Measurements from ENCODE around the gene NKX1-1. TPM values are rescaled to one million over a fixed set of nuclear protein-coding genes. Genes with fewer than 3 reads are reported as not detected.
"Not testable (repeated sequence)": the region's sequence is repeated elsewhere in the genome, so short reads cannot be mapped to it uniquely, and the experiment has no call there.

Gene NKX1-1
- polyA plus RNA-seq, 6 donors from 2014 or later: not detected

DNA sequence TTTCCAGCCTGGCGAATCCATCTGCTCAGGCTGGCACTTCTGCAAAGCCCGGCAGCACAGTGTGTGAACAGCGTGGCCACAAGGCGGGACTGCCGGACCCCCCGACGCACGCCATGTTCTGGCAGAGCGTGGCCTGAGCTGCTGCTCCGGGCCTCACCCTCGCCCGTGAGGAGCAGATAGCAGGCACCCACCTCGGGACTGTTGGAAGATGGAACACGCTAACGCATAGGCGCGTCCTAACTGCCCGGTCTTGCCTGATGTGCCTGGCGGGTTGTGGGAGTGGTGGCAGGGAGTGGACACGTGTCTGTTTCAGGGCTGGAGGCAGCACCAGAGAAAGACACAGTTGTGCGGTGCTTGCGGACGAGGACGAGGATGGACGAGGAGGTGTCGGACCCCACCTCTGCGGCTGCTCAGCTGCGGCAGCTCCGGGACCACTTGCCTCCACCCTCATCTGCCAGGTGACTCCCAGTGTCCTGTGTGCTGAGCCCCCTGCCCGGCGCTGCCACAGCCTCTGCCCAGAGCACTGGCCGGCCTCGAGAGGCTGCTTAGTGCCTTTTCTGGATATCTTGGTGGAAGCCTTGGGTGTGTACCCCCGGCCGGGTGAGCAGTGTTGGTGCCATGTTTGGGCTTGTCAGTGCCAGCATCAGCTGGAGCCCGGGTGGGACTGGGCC is 31.1 kb downstream of the NKX1-1 start:
- Mint-ChIP-seq H3K27me3 (no peaks in the 10 kb centered on the region), H3K27ac (no peak overlapping the region), H3K4me3 (no peak overlapping the region), H3K36me3 (peaks cover 19 to 31% of the 10 kb centered on the region in 2 donors), H3K9me3 (peaks cover 0 to 3% (median 0%) of the 10 kb centered on the region in 7 donors), H3K4me1 (peaks cover 0 to 8% (median 0%) of the 10 kb centered on the region in 3 donors)
- ATAC-seq (ENCODE audit: low read depth in 2 of 2): no peak
- no peak for DNase-seq

- ATAC-seq (ENCODE audit: low read depth in 2 of 2) (no peak), DNase-seq (no peak)
- Mint-ChIP-seq H3K4me3 (no peak overlapping the region), H3K27me3 (no peaks in the 10 kb centered on the region), H3K9me3 (peaks cover 0 to 3% (median 0%) of the 10 kb centered on the region in 7 donors), H3K36me3 (peaks cover 19 to 31% of the 10 kb centered on the region in 2 donors), H3K27ac (no peak overlapping the region), H3K4me1 (peaks cover 0 to 8% (median 0%) of the 10 kb centered on the region in 3 donors)
These were observed 31.6 kb downstream of the NKX1-1 start for GRCh38 chr4:1374706-1375045.

GRCh38 chr4:1373892-1374705 is 32.1 kb downstream of the NKX1-1 start:
- Mint-ChIP-seq H3K4me3 (no peak overlapping the region), H3K27ac (no peak overlapping the region), H3K9me3 (peaks cover 0 to 3% (median 0%) of the 10 kb centered on the region in 7 donors), H3K36me3 (peaks cover 19 to 31% of the 10 kb centered on the region in 2 donors), H3K4me1 (peaks cover 0 to 8% (median 0%) of the 10 kb centered on the region in 3 donors), H3K27me3 (no peaks in the 10 kb centered on the region)
- ATAC-seq (ENCODE audit: low read depth in 2 of 2) (no peak), DNase-seq (no peak)

DNA sequence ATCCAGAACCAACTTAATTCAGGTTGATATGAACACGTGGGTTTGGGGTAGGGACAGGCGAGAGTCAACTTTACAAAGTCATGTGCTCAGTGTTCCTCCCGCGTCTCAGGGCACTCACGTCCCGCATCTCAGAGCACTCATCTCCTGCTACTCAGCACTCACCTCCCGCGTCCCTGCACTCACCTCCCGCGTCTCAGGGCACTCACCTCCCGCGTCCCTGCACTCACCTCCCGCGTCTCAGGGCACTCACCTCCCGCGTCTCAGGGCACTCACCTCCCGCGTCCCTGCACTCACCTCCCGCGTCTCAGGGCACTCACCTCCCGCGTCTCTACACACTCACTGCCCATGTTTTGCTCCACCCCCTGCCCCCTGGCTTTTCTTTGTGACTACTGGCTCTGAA is 33.7 kb downstream of the NKX1-1 start:
- H3K36me3 Mint-ChIP-seq: peaks cover 19 to 31% of the 10 kb centered on the region in 2 donors
- not testable (repeated sequence) for H3K27ac Mint-ChIP-seq; H3K9me3 Mint-ChIP-seq; H3K4me3 Mint-ChIP-seq; ATAC-seq (ENCODE audit: low read depth in 2 of 2); H3K4me1 Mint-ChIP-seq; DNase-seq; H3K27me3 Mint-ChIP-seq

- no peak overlapping the region for H3K4me3 Mint-ChIP-seq
- no peaks in the 10 kb centered on the region for H3K27me3 Mint-ChIP-seq
- peaks cover 19 to 31% of the 10 kb centered on the region in 2 donors for H3K36me3 Mint-ChIP-seq
- no peak for DNase-seq
- H3K27ac Mint-ChIP-seq: peak overlapping the region in 1 of 6 donors; percentile 53
- peaks cover 0 to 8% (median 0%) of the 10 kb centered on the region in 3 donors for H3K4me1 Mint-ChIP-seq
- H3K9me3 Mint-ChIP-seq: peaks cover 0 to 3% (median 0%) of the 10 kb centered on the region in 7 donors
- ATAC-seq (ENCODE audit: low read depth in 2 of 2): no peak
These were observed 34.8 kb downstream of the NKX1-1 start for GRCh38 chr4:1371176-1372165.

GRCh38 chr4:1370321-1371124 is 35.7 kb downstream of the NKX1-1 start:
- peaks cover 19 to 31% of the 10 kb centered on the region in 2 donors for H3K36me3 Mint-ChIP-seq
- no peak overlapping the region for H3K4me3 Mint-ChIP-seq
- peaks cover 0 to 3% (median 0%) of the 10 kb centered on the region in 7 donors for H3K9me3 Mint-ChIP-seq
- ATAC-seq (ENCODE audit: low read depth in 2 of 2) (no peak), DNase-seq (no peak)
- H3K27ac Mint-ChIP-seq: peak overlapping the region in 1 of 6 donors; percentile 53
- peaks cover 0 to 8% (median 0%) of the 10 kb centered on the region in 3 donors for H3K4me1 Mint-ChIP-seq
- H3K27me3 Mint-ChIP-seq: no peaks in the 10 kb centered on the region

- H3K4me3 Mint-ChIP-seq: no peak overlapping the region
- no peaks in the 10 kb centered on the region for H3K27me3 Mint-ChIP-seq
- no peak for DNase-seq
- H3K4me1 Mint-ChIP-seq: peaks cover 0 to 8% (median 0%) of the 10 kb centered on the region in 3 donors
- no peak for ATAC-seq (ENCODE audit: low read depth in 2 of 2)
- H3K36me3 Mint-ChIP-seq: peaks cover 19 to 31% of the 10 kb centered on the region in 2 donors
- peaks cover 0 to 3% (median 0%) of the 10 kb centered on the region in 7 donors for H3K9me3 Mint-ChIP-seq
- no peak overlapping the region for H3K27ac Mint-ChIP-seq
These were observed 36.7 kb downstream of the NKX1-1 start for GRCh38 chr4:1369479-1370079.

GRCh38 chr4:1369091-1369450 is 37.2 kb downstream of the NKX1-1 start:
- no peak overlapping the region for H3K4me3 Mint-ChIP-seq
- peaks cover 0 to 8% (median 0%) of the 10 kb centered on the region in 3 donors for H3K4me1 Mint-ChIP-seq
- peaks cover 0 to 3% (median 0%) of the 10 kb centered on the region in 7 donors for H3K9me3 Mint-ChIP-seq
- H3K27ac Mint-ChIP-seq: no peak overlapping the region
- ATAC-seq (ENCODE audit: low read depth in 2 of 2) (no peak), DNase-seq (no peak)
- H3K27me3 Mint-ChIP-seq: no peaks in the 10 kb centered on the region
- H3K36me3 Mint-ChIP-seq: peaks cover 19 to 31% of the 10 kb centered on the region in 2 donors

GRCh38 chr4:1368421-1369090 is 37.7 kb downstream of the NKX1-1 start:
- peaks cover 17 to 26% of the 10 kb centered on the region in 2 donors for H3K36me3 Mint-ChIP-seq
- peaks cover 0 to under 1% (median 0%) of the 10 kb centered on the region in 7 donors for H3K9me3 Mint-ChIP-seq
- H3K27me3 Mint-ChIP-seq: no peaks in the 10 kb centered on the region
- H3K27ac Mint-ChIP-seq: peak overlapping the region in 2 of 6 donors; percentile 21 to 81
- peaks cover 0 to 4% (median 0%) of the 10 kb centered on the region in 3 donors for H3K4me1 Mint-ChIP-seq
- DNase-seq (no peak), ATAC-seq (ENCODE audit: low read depth in 2 of 2) (no peak)
- no peak overlapping the region for H3K4me3 Mint-ChIP-seq

DNA sequence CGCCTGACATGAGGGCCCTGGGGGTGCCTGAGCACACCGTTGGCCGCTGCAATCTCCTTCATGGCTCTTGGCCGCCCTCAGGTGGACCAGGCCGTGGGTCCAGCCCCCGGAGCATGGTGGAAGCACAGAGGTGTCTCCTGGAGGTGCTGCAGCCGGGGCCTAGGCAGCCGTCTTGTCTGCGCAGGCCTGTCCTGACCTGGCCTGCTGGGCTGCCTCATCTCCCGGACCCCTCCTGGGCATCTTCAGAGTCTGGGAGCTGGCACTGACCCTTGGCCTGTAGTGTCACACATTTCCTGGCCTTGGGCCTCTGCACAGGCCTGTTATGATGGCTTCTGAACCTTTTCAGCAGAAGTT is 38.3 kb downstream of the NKX1-1 start:
- Mint-ChIP-seq H3K9me3 (no peaks in the 10 kb centered on the region), H3K36me3 (peaks cover 14 to 19% of the 10 kb centered on the region in 2 donors), H3K4me3 (no peak overlapping the region), H3K27me3 (no peaks in the 10 kb centered on the region), H3K27ac (no peak overlapping the region), H3K4me1 (peaks cover 0 to 3% (median 0%) of the 10 kb centered on the region in 3 donors)
- ATAC-seq (ENCODE audit: low read depth in 2 of 2) (no peak), DNase-seq (no peak)

GRCh38 chr4:1367230-1367935 is 38.9 kb downstream of the NKX1-1 start:
- no peak for DNase-seq
- no peak overlapping the region for H3K4me3 Mint-ChIP-seq
- no peak overlapping the region for H3K27ac Mint-ChIP-seq

More at GRCh38 chr4:1367230-1367935, 38.9 kb downstream of the NKX1-1 start:
- no peak for ATAC-seq (ENCODE audit: low read depth in 2 of 2)
- H3K4me1 Mint-ChIP-seq: peaks cover 0 to 3% (median 0%) of the 10 kb centered on the region in 3 donors
- H3K36me3 Mint-ChIP-seq: peaks cover 12 to 14% of the 10 kb centered on the region in 2 donors
- H3K9me3 Mint-ChIP-seq: no peaks in the 10 kb centered on the region
- H3K27me3 Mint-ChIP-seq: no peaks in the 10 kb centered on the region

Data from naive B cell (primary cell).